Neural progenitor cell (in vitro differentiated cells): ENCODE measurements around the gene OR51S1.
"Not testable (repeated sequence)": the region's sequence is repeated elsewhere in the genome, so short reads cannot be mapped to it uniquely, and the experiment has no call there.

Experiments
- CTCF ChIP-seq: fragments of 200-600 bp; sonication (generic); IDR thresholded peaks from 2 replicates; pipeline ENCODE4 v1.5.1; 2017; ENCODE audit warnings: antibody characterized with exemption, mild to moderate bottlenecking
- EZH2 ChIP-seq: fragments of 200-600 bp; sonication (generic); IDR thresholded peaks from 2 replicates; pipeline ENCODE4 v1.6.1; 2017; ENCODE audit warnings: antibody characterized with exemption, mild to moderate bottlenecking, moderate library complexity

- TF ChIP-seq EZH2, CTCF: not testable (repeated sequence)
Measured at GRCh38 chr11:4854286-4854685, 5.3 kb upstream of the OR51S1 start.
